ENCODE measurements around the gene ALKBH6.

The ALKBH6 gene

DNA sequence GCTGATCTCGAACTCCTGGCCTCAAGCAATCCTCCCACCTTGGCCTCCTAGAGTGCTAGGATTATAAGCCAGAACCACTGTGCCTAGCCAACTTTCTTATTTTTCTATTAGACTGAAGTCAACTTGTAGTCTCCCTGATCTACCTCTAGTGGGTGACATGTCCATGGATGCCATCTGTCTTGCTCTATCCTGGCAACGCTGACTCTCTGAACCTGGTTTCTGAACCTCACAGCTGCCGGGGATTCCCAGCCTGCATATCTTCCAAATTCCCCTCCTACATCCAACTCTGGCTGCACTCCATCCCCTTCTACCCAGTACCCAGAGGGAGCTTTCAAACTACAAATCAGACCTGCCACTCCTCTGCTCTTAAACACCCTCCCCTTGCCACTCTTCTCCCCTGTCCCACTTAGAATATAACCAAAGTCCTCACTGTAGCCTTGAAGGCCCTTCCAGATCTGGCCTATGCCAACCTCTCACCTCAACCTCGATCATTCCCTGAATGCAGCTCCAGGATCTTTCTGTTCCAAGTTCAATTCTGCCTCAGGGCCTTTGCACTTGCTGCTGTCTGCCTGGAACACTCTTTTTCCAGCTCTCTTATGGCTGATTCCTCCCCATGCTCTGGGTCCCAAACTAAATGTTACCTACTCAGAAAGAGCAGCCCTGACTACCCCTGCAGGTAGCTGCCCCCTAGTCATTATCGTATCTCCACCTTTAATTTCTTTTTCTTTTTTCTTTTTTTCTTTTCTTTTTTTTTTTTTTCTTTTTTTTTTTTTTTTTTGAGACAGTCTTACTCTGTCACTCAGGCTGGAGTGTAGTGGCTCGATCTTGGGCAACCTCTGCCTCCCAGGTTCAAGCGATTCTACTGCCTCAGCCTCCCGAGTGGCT lies 16.5 kb upstream of the ALKBH6 start:
- no peak for DNase-seq (ENCODE audit: low read depth)

DNA sequence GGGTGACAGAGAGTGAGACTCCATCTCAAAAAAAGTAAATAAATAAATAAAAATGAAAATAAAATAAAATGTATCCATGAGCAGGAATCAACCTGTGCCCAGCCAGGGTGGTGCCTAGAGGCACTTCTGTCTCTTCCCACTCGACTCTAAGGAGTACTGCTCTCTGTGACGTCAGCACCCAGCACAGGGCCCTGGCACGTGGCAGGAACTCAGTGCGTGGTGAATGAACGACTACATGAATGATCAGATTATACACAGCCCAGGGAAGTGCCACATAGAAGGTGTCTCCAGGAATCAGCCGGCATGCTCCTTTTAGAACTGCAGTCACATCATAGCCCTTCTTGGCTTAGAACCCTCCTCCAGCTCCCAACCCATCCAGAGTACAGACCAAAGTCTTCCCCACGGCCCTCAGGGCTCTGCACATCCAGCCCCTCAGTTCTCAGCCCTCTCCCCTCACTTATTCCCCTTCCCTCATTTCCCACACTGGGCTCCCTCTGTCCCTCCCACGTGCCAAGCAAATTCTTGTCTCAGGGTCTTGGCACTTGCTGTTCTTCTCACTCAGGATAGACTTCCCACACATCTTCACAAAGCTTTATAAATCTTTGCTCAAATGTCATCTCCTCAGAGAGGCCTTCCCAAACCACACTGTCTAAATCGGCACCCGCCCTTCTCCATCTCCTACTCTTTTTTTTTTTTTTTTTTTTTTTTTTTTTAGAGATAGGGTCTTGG lies 14.5 kb upstream of the ALKBH6 start:
- DNase-seq (ENCODE audit: low read depth) = no peak

- no peak for DNase-seq (ENCODE audit: low read depth)
Measured at GRCh38 chr19:36027696-36028095, 13.7 kb upstream of the ALKBH6 start.

DNA sequence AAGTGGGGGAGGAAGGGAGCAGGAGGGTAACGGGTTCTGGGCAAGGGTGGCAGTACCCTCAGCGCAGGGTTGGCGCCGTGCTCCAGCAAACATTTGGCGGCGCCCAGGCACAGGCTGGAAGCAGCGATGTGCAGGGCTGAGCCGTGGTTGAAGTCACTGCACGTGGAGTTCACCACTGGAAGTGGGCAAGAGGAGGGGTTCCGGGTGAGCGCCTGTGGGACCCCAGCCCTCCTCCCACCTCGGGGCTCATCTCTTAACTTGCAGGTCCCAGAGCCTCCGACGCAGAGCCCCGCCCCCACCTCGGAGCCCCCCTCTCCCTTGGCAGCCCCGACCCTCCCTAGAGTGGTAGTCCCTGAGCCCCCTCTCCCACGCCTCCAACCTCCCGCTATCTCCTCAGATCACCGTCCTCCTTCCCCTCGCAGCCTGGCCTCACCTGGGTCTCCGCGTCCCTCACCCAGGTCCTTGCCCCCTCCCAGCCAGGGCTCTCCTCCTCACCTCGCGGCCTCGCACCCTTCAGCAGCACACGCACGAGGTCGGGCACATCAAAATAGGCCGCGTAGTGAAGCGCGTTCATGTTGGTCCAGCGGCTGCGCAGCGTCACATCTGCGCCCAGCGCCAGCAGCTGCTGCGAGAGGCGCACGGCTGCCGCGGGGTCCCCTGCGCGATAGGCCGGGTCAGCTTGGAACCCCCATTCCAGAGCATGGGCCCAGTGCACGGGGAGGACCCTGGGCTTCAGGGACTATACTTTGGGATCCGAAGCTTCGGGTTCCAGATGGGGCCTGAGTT lies 12.3 kb upstream of the ALKBH6 start:
- no peak for DNase-seq (ENCODE audit: low read depth)

GRCh38 chr19:36025541-36025940 lies 11.5 kb upstream of the ALKBH6 start:
- DNase-seq (ENCODE audit: low read depth) = no peak

- DNase-seq (ENCODE audit: low read depth) = no peak
Measured at GRCh38 chr19:36023432-36023831, 9.4 kb upstream of the ALKBH6 start.

GRCh38 chr19:36019061-36019670 lies 5.2 kb upstream of the ALKBH6 start:
- DNase-seq (ENCODE audit: low read depth) = no peak

GRCh38 chr19:36013280-36014011 lies 567 bp downstream of the ALKBH6 start:
- no peak for DNase-seq (ENCODE audit: low read depth)

GRCh38 chr19:36010402-36010801 lies 3.6 kb downstream of the ALKBH6 start:
- DNase-seq (ENCODE audit: low read depth) = no peak

DNA sequence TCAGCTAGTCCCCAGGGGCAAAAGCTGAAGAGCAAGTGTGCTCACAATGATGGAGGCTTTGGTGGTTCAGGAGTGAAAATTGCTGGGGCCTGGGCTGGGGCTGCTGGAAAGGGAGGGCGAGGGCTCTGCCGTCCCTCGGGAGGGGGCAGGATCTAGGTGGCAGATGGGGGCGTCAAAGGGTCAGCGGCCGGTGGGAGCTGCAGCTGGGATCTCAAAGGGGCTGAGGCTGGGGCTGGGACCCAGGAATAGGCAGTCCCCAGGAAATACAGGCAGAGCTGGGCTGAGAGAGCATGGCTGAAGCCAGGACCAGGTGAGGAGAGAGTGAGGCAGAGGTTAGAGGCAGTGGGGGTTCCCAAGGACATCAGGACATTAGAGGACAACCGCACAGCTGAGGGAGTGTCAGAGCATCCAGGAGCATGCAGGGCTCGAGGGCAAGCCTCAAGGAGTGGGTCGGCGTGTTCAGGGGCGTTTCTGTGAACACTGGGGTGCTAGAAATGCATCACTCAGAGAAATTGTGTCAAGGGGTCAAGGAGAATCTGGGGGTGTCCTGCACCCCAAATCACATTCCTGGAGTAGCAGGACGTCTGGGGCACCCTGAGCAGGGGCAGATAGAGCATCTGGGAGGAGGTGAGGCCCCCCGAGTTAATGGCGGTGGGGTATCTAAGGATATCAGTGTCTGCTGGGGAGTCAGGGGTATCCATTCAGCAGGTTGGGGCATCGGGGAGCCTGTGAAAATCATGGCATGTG lies 4.2 kb downstream of the ALKBH6 start:
- DNase-seq (ENCODE audit: low read depth) = no peak

DNA sequence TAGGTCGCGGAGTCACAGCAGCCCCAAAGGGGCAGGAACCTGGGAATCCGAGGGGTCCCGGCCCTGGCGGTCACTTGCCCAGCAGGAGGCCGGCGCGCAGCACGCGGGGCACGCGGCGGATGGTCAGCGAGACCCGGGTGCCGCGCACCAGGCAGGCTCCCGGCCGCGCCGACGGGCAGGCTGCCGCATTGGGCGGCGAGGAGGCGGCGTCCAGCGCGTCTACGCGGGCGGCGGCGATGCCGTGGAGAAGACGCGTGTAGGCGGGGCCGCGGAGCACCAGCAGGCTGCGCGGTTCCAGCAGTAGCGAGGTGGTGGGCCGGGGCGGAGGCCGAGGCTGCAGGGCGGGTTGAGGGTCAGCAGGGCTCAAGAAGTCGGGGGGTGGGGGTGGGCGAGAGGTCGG lies 4.8 kb downstream of the ALKBH6 start:
- DNase-seq (ENCODE audit: low read depth) = no peak

GRCh38 chr19:36008336-36008978 lies 5.6 kb downstream of the ALKBH6 start, which contains the start of gene SYNE4:
Gene SYNE4 (minus strand): TSS chr19:36008813. CDS start chr19:36008681, 132 bp downstream.
- no peak for DNase-seq (ENCODE audit: low read depth)

DNA sequence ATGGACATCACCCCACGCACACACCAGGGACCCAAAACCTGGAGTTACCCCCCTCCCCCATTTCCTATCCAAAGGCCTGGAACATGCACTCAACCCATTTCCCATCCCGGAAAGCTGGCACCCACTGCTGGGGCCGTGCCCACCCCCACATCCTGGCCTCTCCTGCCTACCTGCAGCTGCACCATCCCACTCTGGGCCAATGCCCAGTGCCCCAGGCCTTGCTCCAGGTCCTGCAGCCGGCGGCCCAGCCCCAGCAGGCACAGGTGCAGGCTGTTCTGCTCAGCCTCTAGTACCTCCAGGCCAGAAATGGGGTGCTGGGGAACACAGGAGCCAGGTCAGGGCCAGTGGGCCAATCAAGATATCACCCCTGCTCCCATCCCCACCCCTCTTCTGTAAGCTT lies 7.1 kb downstream of the ALKBH6 start:
- DNase-seq (ENCODE audit: low read depth) = no peak

DNA sequence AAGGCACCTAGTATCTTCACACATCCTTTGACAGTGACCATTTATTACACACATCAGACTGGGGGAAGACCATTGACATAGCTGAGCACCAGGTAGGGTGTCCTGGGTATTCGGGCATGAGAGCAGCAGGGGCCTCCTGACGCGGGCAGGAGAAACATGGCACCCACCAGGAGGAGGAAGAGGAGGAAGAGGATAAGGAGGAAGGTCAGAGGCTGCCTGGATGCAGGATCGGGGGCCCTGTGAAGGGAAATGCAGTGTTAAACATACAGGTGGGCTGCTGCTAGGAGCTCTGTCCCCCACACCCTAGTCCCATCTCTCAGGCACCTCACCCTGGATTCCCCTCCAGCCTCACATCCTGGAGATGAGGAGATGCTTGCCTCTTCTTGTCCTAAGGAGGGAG lies 10.7 kb downstream of the ALKBH6 start:
- no peak for DNase-seq (ENCODE audit: low read depth)

DNA sequence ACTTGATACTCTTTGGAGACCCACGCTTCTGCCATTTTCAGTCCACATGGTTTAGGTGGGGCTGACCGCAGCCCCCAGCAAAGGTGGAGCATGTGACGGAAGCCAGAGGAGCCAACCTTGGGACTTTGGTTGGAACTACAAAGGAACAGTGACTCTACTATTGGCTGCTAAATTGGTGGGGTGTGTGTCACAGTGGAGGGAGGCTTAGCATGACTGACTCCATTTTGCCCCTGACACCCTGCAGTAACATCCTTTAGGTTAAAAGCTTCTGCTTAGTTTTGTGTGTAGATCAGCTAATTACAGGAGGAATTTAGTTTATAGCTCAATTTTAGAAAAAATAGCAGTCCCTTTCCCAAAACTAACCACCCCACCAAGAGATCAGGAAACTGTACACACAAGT lies 12.4 kb downstream of the ALKBH6 start:
- no peak for DNase-seq (ENCODE audit: low read depth)

DNA sequence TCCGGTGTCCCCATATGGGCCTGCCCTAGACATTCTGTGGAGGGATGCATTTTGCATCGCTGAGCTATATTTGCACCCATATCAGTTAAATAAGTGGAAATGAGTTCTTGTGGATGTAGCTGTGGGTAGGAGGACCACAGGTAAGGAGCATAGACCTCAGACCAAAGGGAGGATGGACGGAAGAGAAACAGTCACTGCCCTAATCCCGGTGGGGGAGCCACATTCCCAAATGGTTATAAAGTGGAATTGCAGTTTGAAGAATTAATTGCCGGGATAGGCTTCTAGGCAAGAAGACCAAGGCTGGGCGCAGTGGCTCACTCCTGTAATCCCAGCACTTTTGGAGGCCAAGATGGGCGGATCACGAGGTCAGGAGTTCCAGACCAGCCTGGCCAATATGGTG lies 17.2 kb downstream of the ALKBH6 start:
- no peak for DNase-seq (ENCODE audit: low read depth)

DNA sequence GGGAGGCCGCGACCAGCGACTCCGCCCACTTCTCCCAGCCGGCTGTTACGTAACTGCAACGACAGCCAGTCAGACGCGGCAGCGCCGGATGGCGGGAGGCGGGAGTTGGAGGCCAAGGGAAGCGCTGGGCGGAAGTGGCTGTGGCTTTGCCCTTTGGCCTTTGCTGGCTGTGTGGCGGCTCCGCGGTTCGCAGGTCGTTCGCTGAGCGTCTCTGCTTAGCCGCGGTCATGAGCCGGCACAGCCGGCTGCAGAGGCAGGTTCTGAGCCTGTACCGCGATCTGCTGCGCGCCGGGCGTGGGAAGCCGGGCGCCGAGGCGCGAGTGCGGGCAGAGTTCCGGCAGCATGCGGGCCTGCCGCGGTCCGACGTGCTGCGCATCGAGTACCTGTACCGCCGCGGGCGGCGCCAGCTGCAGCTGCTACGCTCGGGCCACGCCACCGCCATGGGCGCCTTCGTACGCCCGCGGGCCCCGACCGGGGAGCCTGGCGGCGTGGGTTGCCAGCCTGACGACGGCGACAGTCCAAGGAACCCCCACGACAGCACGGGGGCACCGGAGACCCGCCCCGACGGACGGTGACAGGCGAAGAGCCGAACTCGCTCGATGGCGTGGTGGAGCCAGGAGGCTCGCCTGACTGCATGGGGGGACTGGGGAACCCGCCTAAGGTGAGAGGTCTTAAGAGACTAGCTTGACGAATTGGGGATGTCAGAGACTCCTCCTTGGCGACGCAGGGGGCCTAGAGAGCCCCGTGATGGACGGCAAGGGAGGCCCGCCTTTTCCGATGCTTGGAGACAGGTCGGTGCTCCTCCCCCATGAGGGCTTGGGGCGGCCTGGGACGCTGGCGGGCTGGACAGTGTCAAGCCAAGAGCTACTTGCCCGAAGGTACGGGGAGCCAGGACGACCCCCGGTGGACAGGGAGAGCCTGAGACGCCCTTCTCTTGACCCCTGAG lies 18.7 kb downstream of the ALKBH6 start, which contains the start of gene SDHAF1:
SDHAF1 (plus strand) TSS at position 141 of the 946 bp plus-strand sequence; CDS start at position 228, 87 bp downstream.
- DNase-seq (ENCODE audit: low read depth) = peak; percentile 89

DNA sequence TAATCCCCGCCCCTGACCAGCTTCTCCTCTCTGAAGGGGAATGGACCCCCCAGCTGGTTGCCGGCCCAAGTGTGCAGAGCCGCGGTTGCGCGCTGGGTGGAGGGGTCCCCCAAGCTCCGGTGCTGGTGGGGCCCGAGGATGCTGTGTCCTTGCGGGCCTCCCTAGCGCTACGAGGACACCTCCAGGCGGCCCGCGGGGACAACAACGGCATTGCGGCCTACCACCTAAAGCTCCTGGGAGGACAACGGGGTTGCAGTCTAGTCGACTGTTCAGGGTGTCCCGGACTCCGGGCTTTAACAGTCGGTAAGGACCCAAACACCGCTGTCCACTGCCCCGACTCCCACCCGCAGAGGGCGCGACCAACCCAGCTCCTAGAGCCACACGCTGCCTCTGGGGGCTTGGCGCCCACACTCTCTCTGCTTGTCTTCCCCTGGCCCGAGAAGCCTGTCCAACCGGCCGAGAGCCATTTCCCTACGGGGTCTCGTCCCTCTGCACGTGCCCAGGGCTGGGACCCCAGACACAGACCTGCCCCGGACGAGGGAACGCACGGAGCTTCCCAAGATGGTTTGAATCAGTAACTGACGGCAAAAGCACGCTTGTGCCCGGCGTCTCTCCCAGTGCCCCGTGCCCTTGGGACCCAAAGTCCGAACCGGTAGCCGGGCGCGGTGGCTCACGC lies 20.0 kb downstream of the ALKBH6 start:
- no peak for DNase-seq (ENCODE audit: low read depth)

Data from stimulated activated CD8-positive, alpha-beta memory T cell treated with anti-CD3 and anti-CD28 coated beads, Interleukin-12 subunit alpha, Interleukin-12 subunit beta, amount 100 ng/mL, for 1 hour (primary cell).